ENCODE results near the gene SYTL5.

Gene SYTL5

DNA sequence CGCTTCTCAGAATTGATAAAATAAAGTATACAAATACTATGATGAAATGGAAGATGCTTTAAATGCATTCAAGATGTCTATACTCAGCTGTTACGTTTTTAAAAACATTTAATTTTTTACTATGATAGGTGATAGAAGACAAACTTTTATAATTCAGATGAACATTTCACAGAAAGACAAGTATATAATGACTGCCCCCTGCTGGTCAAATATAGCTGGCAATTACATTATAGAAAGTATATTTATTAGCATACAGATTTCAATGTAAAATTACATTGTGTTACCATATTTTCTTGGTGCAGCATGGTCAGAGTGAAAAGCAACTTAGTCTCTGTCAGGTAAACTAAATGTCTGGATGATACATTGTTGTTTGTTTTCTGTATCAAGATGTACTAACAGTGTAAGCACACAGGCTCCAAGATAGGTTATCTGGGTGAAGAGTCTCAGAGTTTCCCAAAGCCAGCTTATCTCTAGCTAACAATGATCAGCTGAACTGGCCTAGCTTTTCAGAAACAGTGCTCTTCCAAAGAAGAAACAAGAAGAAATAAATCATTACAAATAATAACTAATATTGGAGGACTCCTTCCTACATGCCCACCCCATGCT lies 160.2 kb downstream of the SYTL5 start:
- TF ChIP-seq REST (IDR thresholded peaks at IDR 0.05; ENCODE audit: low read depth) (no peak), FOXM1 (IDR thresholded peaks at IDR 0.05; ENCODE audit: borderline replicate concordance, low read depth) (no peak), RAD21 (IDR thresholded peaks at IDR 0.05; ENCODE audit: low read depth) (peak; percentile 44)

DNA sequence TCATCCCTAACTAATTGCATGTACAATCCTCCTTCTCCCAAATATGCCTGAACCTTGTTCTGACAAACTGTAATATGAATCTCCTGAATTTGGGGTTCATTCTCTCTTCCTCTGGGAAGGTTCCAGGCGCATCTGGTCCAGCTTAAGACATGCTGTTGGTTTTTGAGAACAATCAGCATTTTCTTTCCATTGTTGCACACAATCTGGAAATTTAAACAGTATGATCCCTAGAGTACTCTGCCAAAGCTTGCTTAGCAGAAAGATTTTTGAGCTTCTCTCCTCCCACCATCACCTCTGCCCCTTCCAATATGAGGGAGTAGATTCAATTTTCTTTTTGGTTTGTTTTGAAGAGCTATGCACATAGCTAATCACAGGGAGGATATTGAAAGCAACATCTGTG lies 164.2 kb downstream of the SYTL5 start:
- TF ChIP-seq, protein P1, sequence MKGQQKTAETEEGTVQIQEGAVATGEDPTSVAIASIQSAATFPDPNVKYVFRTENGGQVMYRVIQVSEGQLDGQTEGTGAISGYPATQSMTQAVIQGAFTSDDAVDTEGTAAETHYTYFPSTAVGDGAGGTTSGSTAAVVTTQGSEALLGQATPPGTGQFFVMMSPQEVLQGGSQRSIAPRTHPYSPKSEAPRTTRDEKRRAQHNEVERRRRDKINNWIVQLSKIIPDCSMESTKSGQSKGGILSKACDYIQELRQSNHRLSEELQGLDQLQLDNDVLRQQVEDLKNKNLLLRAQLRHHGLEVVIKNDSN (IDR thresholded peaks at IDR 0.05) = no peak
- TF ChIP-seq TCF12 (IDR thresholded peaks at IDR 0.05; ENCODE audit: low read depth) = no peak
- TF ChIP-seq RAD21 (IDR thresholded peaks at IDR 0.05; ENCODE audit: low read depth) = no peak

GRCh38 chrX:38172596-38172995 lies 166.2 kb downstream of the SYTL5 start:
- no peak for TF ChIP-seq NFIC (IDR thresholded peaks at IDR 0.05)
- TF ChIP-seq TCF12 (IDR thresholded peaks at IDR 0.05; ENCODE audit: low read depth) = no peak
- TF ChIP-seq ZBTB7A (IDR thresholded peaks at IDR 0.05; ENCODE audit: low read depth) = no peak
- TF ChIP-seq TAF1 (IDR thresholded peaks at IDR 0.05; ENCODE audit: low read depth) = no peak
- TF ChIP-seq MAX (IDR thresholded peaks at IDR 0.05) = no peak
- TF ChIP-seq FOXM1 (IDR thresholded peaks at IDR 0.05; ENCODE audit: borderline replicate concordance, low read depth) = no peak
- TF ChIP-seq, protein P1 (IDR thresholded peaks at IDR 0.05) = no peak
- TF ChIP-seq TEAD4 (IDR thresholded peaks at IDR 0.05) = no peak
- TF ChIP-seq EP300 (IDR thresholded peaks at IDR 0.05; ENCODE audit: borderline replicate concordance) = no peak
- TF ChIP-seq CEBPB (IDR thresholded peaks at IDR 0.05) = no peak
- no peak for TF ChIP-seq CREB1 (IDR thresholded peaks at IDR 0.05; ENCODE audit: low read depth)
- TF ChIP-seq REST (IDR thresholded peaks at IDR 0.05; ENCODE audit: low read depth) = no peak
- TF ChIP-seq EGR1 (IDR thresholded peaks at IDR 0.05) = no peak

GRCh38 chrX:38175139-38175538 lies 168.8 kb downstream of the SYTL5 start:
- TF ChIP-seq NFIC (IDR thresholded peaks at IDR 0.05) = no peak
- no peak for TF ChIP-seq CEBPB (IDR thresholded peaks at IDR 0.05)
- TF ChIP-seq RAD21 (IDR thresholded peaks at IDR 0.05; ENCODE audit: low read depth) = peak; percentile 81
- TF ChIP-seq TAF1 (IDR thresholded peaks at IDR 0.05; ENCODE audit: low read depth) = no peak
- no peak for TF ChIP-seq EP300 (IDR thresholded peaks at IDR 0.05; ENCODE audit: borderline replicate concordance)
- no peak for TF ChIP-seq MAX (IDR thresholded peaks at IDR 0.05)
- TF ChIP-seq ZBTB7A (IDR thresholded peaks at IDR 0.05; ENCODE audit: low read depth) = no peak
- TF ChIP-seq REST (IDR thresholded peaks at IDR 0.05; ENCODE audit: low read depth) = no peak
- no peak for TF ChIP-seq TEAD4 (IDR thresholded peaks at IDR 0.05)

- no peak for TF ChIP-seq FOXM1 (IDR thresholded peaks at IDR 0.05; ENCODE audit: borderline replicate concordance, low read depth)
- TF ChIP-seq REST (IDR thresholded peaks at IDR 0.05; ENCODE audit: low read depth) = no peak
- TF ChIP-seq EP300 (IDR thresholded peaks at IDR 0.05; ENCODE audit: borderline replicate concordance) = no peak
- TF ChIP-seq RAD21 (IDR thresholded peaks at IDR 0.05; ENCODE audit: low read depth) = no peak
- TF ChIP-seq ZBTB7A (IDR thresholded peaks at IDR 0.05; ENCODE audit: low read depth) = no peak
- no peak for TF ChIP-seq TAF1 (IDR thresholded peaks at IDR 0.05; ENCODE audit: low read depth)
- no peak for TF ChIP-seq NFIC (IDR thresholded peaks at IDR 0.05)
- TF ChIP-seq TEAD4 (IDR thresholded peaks at IDR 0.05) = no peak
- TF ChIP-seq, protein P1 (IDR thresholded peaks at IDR 0.05) = no peak
- TF ChIP-seq CREB1 (IDR thresholded peaks at IDR 0.05; ENCODE audit: low read depth) = no peak
- no peak for TF ChIP-seq EGR1 (IDR thresholded peaks at IDR 0.05)
Observed at GRCh38 chrX:38178396-38178795, 172.0 kb downstream of the SYTL5 start.

Measured in Ishikawa (cell line).